ENCODE data around the gene CDC42.

The CDC42 gene

GRCh38 chr1:22111620-22112019 lies 59.1 kb downstream of the CDC42 start:
- DNase-seq = no peak

- DNase-seq = no peak
Measured at GRCh38 chr1:22112554-22112953, 60.0 kb downstream of the CDC42 start.

GRCh38 chr1:22114083-22115012 lies 61.8 kb downstream of the CDC42 start:
- no peak for DNase-seq

GRCh38 chr1:22115286-22115685 lies 62.8 kb downstream of the CDC42 start:
- DNase-seq = no peak

GRCh38 chr1:22117238-22117637 lies 64.7 kb downstream of the CDC42 start:
- DNase-seq = no peak

GRCh38 chr1:22117851-22118250 lies 65.3 kb downstream of the CDC42 start:
- DNase-seq = no peak

GRCh38 chr1:22118291-22118992 lies 65.9 kb downstream of the CDC42 start:
- DNase-seq = no peak

GRCh38 chr1:22119626-22120468 lies 67.3 kb downstream of the CDC42 start:
- no peak for DNase-seq

- DNase-seq = no peak
Measured at GRCh38 chr1:22120469-22120790, 67.9 kb downstream of the CDC42 start.

GRCh38 chr1:22121421-22121911 lies 69.0 kb downstream of the CDC42 start:
- DNase-seq = no peak

GRCh38 chr1:22122273-22123070 lies 70.0 kb downstream of the CDC42 start:
- DNase-seq = no peak

GRCh38 chr1:22123071-22123390 lies 70.5 kb downstream of the CDC42 start:
- no peak for DNase-seq

GRCh38 chr1:22123901-22124404 lies 71.4 kb downstream of the CDC42 start:
- DNase-seq = no peak

GRCh38 chr1:22124592-22125229 lies 72.2 kb downstream of the CDC42 start:
- no peak for DNase-seq

- DNase-seq = no peak
Measured at GRCh38 chr1:22126531-22126930, 74.0 kb downstream of the CDC42 start.

GRCh38 chr1:22127248-22127647 lies 74.7 kb downstream of the CDC42 start:
- DNase-seq = no peak

- DNase-seq = no peak
Measured at GRCh38 chr1:22127731-22128130, 75.2 kb downstream of the CDC42 start.

- no peak for DNase-seq
Measured at GRCh38 chr1:22128392-22128791, 75.9 kb downstream of the CDC42 start.

- no peak for DNase-seq
Measured at GRCh38 chr1:22129501-22130117, 77.1 kb downstream of the CDC42 start.

- DNase-seq = no peak
Measured at GRCh38 chr1:22131062-22131461, 78.6 kb downstream of the CDC42 start.

- DNase-seq = no peak
Measured at GRCh38 chr1:22131875-22132486, 79.5 kb downstream of the CDC42 start.
